ENCODE data around the gene KIF3C. TPM values are rescaled to one million over a fixed set of nuclear protein-coding genes. Genes with fewer than 3 reads are reported as not detected.
"Not testable (repeated sequence)": the region's sequence is repeated elsewhere in the genome, so short reads cannot be mapped to it uniquely, and the experiment has no call there.

Gene KIF3C
- total RNA-seq, 1 donor from 2014 or later: 56.6 TPM

DNA sequence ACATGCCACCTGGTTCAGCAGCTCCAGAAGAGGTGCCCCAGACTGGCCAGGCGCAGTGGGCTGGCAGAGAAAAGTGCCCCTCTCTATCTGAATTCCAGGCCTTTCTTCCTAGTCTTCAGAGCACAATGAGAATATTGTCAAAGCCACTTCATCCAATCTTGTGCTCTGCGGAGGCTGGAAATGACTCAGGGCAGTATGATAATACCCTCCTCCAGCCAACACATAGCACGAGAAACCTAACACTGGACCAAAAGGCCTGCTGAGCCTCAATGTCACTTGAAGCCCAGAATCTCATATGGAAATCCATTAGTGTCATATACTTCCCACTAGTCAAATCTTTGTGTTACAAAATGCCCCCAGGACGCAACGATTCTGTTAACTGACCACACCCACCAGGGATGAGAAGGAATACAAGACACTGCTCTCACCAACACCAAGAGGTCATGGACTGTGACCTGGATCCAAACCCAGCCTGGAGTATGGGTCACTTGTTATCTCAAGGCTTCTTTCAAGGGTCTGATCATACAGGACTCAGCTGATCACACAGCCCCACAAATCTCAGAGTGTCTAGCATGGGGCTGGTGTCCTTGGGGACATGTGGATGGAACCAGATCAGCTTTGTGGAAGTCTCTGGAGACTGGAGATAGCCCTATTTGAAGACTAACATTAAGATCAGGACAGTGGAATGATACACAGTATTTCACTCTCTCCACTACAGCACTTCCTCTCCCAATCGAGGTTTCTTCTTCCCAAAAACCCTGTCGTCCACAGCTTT, 10.1 kb downstream of the KIF3C start:
- ATAC-seq (peak; percentile 64), DNase-seq (ENCODE audit: low spot score) (no peak)
- intact Hi-C loops (cut with DNase I): no loop called here

DNA sequence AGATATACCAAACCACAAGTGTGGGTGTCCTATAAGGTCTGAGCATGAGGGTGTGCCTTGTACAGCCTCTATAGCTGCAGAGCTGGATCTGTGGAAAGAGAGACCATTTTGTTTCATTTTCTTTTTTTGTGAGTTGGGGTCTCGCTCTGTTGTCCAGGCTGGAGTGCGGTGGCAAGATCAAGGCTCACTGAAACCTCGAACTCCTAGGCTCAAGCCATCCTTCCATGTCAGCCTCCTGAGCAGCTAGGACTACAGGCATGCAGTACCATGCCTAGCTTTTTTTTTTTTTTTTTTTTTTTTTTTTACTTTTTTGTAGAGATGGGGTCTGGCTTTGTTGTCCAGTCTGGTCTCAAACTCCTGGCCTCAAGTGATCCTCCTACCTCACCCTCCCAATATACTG, 10.7 kb downstream of the KIF3C start:
- intact Hi-C loops (cut with DNase I): no loop called here
- no peak for ATAC-seq
- DNase-seq (ENCODE audit: low spot score): no peak

DNA sequence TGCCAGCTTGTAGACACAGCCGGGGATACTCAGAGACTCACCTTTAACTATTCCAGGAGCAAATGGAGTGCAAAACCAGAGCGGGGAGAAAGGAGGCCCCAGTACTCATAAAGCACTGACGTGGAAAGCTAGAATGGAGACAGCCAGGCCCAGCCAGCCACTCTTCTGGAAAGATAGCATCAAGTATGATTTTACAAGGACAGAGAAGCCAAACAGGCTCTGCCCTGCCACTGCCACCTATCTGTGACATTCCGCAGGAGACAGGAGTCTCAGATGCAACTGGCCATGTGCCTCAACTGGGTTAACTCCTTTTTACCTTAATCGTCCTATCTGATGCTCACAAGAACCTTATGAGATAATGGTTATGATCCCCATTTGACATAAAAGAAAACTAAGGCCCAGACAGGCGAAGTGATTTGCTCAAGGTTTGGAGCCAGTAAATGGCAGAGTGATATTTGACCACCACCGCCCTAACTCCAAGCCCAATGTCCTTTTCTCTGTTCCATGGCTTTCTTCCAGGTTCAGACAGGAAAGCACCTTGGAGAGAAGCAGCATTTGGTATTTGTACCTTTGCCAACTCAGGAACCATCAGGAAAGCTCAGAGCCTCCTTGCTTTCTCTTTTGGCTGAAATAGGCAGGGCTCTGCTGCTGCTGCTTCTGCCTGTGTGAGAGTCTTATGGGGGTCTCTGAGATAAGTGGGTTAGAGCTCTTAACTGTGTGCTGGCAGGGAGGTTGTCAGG, 15.6 kb downstream of the KIF3C start:
- no peak for DNase-seq (ENCODE audit: low spot score)
- intact Hi-C loops (cut with DNase I): no loop called here
- no peak for ATAC-seq

DNA sequence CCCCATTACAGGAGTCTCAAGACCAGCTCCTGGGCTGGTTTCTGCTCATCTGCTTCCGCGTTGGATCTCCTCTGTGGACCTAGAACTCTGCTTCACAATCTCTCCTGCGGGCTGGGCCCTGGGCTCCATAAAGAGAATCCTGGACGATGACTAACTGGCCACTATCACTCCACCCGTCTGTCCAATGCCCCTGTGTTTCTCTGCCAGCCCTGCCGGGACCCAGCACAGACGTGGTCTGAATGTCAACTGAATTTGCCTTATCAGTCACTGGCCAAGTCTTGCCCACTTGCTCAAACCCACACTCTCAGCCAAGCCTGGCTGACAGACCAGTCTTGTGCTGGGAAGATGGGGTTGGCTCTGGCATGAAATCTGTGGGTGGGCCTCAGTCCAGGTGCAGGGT, 17.4 kb downstream of the KIF3C start:
- DNase-seq (ENCODE audit: low spot score) (no peak), ATAC-seq (peak; percentile 45)
- intact Hi-C loops (cut with DNase I): no loop called here

DNA sequence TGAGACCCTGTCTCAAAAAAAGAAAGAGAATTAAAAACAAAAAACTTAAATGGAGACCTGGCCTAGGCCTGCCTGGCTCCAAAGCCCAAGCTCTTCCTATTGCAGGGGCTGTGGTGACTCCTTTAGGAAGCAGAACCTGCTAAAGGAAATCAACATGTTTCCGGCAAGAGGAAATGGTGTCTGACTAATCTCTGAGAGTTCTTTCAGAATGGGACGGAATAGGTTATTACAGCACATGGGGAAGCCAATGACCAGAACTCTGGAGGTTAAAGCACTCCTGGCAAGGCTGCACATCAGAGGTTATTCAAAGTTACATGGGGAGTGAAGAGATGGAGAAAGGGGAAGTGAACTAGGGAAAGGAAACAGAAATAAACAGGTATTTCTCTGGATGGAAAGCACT, 21.4 kb downstream of the KIF3C start:
- intact Hi-C loops (cut with DNase I): no loop called here
- DNase-seq (ENCODE audit: low spot score): no peak
- peak; percentile 22 for ATAC-seq

DNA sequence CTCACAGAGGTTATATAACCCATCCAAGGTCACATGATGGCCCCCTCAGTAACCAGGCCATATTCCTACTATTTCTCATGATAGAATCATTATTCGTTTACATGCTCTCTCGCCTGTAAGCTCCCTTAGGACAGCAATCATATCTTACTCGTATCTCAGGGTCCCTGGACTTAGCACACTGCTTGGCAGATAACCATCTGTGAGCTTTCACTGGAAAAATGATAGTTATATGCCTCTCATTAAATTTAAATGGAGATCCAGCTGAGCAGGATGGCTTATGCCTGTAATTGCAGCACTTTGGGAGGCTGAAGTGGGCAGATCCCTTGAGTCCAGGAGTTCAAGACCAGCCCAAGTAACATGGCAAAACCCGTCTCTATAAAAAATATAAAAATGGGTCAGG, 21.9 kb downstream of the KIF3C start:
- ATAC-seq: no peak
- DNase-seq (ENCODE audit: low spot score): no peak
- intact Hi-C loops (cut with DNase I): no loop called here

DNA sequence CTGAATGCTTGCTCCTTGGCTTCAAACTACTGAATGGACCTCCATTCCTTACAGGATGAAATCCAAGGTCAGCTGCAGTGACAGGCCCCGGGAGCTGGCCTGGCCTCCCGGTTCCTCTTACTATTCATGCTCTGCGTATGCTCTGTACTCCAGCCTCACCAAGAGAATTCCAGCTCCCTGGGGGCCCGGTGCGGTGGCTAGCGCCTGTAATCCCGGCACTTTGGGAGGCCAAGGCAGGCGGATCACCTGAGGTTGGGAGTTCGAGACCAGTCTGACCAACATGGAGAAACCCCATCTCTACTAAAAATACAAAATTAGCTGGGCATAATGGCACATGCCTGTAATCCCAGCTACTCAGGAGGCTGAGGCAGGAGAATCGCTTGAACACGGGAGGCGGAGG, 23.7 kb downstream of the KIF3C start:
- DNase-seq (ENCODE audit: low spot score); intact Hi-C loops (cut with DNase I): not testable (repeated sequence)

DNA sequence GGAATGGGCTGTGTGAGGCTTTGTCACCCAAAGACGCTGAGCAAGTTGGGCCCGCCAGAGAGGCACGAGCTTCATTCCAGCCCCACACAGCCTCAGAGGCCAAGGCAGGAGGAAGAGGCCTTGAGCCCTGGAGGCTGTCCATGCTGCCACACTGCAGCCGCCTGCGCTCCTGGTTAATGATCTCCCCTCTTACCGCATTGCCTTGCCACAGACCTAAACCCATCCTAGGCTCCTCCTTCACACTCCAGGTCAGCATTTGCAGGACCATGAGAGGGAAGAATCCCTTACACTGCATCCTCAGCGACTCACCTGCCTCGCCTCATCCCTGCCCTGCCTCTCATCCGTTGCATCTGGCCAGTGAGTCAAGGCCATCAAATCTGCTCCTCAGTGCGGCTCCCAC, 24.6 kb downstream of the KIF3C start:
- ATAC-seq (no peak), DNase-seq (ENCODE audit: low spot score) (no peak)
- intact Hi-C loops (cut with DNase I): no loop called here

More for the DNA sequence above, 23.7 kb downstream of the KIF3C start:
- not testable (repeated sequence) for ATAC-seq

DNA sequence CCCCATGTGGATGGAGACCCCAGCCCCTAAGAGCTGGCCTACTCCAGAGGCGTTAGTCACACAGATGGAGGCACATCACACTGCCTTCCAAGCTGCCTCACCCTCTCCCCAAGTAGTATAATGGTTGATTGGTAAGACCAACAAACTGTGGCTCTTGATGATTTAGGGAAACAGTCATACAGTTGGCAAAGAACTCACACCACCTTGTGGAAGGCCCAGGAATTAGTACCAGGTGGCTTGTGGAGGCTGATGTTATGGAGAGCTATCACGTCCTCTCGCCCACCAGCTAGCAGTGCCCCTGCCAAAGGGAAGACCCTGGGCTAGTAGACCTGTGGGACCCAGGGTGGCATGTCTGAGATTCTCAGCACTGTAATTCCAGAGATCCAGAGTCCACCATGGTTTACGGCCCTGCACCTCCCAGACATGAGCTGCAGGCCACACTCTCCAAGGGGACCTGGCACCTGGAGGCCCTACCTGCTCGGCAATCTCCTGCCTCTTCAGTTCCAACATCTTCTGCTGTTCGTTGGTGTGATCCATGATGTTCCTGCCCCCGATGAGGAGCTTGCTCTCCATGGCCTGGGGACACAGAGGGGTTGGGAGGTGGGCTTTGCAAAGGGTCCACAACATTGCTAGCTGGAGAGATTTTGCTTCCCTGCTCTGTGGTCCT, 26.3 kb downstream of the KIF3C start:
- intact Hi-C loops (cut with DNase I): no loop called here
- ATAC-seq: no peak
- no peak for DNase-seq (ENCODE audit: low spot score)

DNA sequence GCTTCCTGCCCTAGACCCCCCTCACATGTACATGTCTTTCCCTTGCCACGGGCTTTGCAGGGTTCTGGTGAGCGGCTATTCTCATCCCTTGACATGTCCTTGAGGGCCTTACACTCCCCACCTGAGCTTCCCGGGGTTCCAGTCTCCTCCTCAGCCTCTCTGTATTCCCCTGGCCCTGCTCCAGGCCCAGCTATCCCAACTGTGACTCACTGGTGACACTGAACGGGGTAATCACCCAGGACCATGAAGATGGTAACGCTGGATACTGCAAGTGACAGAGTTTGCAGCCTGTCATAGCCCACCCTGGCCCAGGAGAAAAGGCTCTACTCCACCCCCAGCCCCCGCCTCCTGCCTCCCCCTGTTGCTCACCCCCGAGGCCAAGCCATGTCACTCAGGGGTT, 27.3 kb downstream of the KIF3C start:
- DNase-seq (ENCODE audit: low spot score) (no peak), ATAC-seq (no peak)
- intact Hi-C loops (cut with DNase I): no loop called here

DNA sequence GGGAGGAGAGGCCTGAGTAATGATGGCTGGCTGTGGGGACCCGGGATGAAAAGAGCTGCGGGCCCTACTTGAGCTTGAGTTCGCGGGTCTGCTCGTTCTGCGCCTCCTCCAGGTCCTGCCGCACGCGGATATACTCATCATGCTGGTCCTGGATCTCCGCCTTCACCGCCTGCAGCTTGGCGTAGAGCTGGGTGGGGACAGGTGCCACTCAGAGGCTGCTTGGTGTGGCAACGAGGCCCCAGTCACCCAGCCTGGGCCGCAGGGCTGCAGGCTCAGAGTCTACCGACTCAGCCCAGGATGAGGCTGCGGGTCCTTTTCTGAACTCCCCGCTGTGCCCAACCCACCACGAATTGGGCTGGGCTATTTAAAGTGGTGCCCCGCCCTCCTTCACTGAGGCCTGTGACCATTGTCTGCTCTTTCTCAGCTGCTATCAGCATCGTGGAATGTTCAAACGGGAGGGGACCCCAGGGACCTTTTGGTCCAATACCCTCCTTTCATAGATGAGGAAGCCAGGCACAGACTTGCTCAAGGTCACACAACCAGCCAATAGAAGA, 28.0 kb downstream of the KIF3C start:
- ATAC-seq: no peak
- DNase-seq (ENCODE audit: low spot score): no peak
- intact Hi-C loops (cut with DNase I): loop anchor here (5.0 kb wide), 1 partner anchor 193 kb away; no protein-coding TSS in a partner anchor

DNA sequence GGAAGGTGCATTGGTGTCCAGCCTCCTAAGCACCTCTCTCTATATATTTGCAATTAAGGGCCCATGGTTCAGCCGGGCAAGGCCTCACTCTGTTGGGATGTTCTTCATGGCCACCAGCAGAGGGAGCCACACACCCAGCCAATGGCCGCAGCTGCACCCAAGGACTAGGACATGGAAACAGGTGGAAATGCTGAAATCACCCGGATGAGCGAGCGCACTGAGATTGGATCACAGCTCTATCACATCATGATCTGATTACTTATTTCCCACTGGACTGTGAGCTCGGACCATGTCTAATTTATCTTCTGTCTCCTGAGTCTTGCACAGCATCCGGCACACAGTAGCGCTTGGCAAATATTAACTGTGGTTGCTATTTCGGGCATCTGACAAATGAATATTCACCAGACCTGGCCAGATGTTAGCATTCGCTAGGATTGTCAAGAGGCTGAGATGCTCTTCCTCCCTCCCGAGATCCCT, 31.2 kb downstream of the KIF3C start:
- DNase-seq (ENCODE audit: low spot score) (peak; percentile 88), ATAC-seq (peak; percentile 94)
- intact Hi-C loops (cut with DNase I): loop anchor here (5.0 kb wide), 1 partner anchor 196 kb away; no protein-coding TSS in a partner anchor

DNA sequence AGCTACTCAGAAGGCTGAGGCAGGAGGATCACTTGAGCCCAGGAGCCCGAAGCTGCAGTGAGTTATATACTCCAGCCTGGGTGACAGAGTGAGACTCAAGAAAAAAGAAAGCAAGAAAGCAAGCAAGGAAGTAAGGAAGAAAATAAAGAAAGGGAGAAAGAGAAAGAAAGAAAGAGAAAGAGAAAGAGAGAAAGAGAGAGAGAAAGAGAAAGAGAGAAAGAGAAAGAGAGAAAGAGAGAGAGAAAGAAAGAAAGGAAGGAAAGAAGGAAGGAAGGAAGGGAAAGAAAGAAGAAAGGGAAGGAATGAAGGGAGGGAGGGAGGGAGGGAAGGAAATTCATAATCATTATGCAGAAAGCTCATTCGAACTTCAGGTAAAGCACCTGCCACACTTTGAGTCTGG, 33.9 kb downstream of the KIF3C start:
- intact Hi-C loops (cut with DNase I): no loop called here
- ATAC-seq: no peak
- DNase-seq (ENCODE audit: low spot score): no peak

DNA sequence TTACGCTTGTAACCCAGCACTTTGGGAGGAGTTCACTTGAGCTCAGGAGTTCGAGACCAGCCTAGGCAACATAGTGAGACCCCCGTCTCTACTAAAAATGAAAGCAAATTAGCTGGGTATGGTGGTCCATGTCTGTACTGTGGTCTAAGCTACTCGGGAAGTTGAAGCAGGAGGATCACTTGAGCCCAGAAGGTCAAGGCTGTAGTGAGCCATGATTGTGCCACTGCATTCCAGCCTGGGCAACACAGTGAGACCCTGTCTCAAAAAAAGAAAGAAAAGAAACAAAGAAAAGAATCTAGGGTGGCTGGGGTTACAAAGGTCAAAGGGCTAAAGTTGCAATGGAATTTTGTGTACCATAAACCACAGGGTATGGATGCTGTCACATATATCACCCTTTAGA, 41.3 kb downstream of the KIF3C start:
- DNase-seq (ENCODE audit: low spot score) (no peak), ATAC-seq (no peak)
- intact Hi-C loops (cut with DNase I): no loop called here

DNA sequence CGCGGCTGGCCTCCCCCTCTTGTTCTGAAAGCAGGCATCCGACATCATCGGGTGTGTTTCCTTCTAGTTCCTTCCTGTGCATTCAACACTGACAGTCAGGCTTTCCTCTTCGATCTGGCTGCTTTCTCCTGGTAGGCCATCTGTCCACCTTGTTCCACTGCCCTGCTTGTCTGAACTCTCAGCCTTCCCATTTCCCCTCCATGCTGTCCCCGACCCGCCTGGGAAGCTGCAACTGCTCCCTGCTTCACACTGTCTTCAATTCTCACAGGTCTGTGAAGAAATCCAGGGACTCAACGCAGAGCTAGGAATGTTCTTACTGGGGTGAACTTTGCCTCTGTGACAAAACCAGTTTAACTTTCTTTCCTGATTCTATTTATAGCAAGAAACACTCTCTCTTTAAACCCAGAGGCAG, 43.0 kb downstream of the KIF3C start:
- intact Hi-C loops (cut with DNase I): no loop called here
- ATAC-seq: no peak

DNA sequence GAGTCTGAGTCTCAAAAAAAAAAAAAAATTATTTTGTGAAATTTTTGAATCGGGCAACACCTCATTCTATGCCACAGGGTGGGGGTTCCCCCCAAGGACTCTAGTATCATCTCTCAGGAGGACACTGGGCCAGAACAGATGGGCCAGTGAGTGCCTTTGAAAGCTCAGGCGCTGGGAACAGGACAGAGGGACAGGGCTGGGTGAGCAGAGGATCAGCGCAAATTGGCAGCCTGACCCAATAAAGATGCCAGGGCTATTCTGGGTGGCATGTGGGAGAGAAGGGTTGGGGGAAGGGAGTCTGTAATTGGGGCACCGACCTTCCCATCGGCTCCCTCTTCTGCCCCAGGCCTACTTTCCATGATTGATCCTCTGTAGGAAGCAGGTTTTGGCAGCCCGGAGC, 44.0 kb downstream of the KIF3C start:
- intact Hi-C loops (cut with DNase I): no loop called here
- ATAC-seq: no peak
- no peak for DNase-seq (ENCODE audit: low spot score)

More for the DNA sequence above, 43.0 kb downstream of the KIF3C start:
- no peak for DNase-seq (ENCODE audit: low spot score)

DNA sequence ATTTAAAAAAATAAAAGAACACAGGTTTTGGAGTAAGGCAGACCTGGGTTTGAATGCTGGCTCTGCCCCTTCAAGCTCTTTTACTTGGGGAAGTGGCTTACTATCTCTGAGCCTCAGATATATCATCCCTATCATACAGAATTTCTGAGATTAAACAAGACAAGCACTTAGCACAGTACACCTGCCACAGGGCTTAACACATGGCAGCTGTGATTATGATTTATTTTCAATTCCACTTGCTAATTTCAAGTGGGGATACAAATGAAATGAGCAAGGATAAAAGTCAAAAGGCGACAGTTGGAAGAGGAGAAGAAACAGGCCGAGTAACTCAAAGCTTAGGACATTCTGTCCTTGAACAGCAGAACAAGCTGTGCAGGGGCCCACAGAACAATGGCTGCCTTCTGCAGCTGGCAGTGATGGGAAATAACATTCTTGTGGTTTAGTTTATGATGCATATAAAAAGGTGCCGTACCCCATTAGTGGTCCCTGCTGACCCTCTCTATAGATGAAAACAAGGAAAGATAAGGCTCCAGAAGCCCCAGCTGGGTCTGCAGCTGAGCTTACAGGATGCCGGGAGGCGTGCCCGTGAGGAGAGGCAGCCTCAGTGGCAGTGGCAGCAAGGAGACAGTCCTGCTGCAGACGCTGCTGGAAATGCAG, 45.3 kb downstream of the KIF3C start:
- intact Hi-C loops (cut with DNase I): no loop called here
- ATAC-seq: no peak
- no peak for DNase-seq (ENCODE audit: low spot score)

DNA sequence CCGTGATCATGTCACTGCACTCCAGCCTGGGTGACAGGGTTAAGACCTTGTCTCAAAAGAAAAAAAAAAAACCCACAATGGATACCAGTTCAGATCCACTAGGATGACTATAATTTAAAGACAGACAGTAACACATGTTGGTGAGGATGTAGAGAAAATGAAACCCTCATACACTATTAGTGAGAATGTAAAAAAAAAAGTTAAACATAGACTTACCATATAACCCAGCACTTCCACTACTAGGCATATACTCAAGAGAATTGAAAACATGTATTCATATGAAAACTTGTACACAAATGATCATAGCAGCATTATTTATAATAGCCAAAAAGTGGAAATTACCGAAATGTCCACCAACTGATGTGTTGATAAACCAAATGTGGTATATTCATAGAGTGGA, 48.7 kb downstream of the KIF3C start:
- intact Hi-C loops (cut with DNase I): no loop called here
- no peak for ATAC-seq
- DNase-seq (ENCODE audit: low spot score): no peak

Measured in sciatic nerve (tissue), 2 donors.